Muscle layer of colon (tissue), 2 donors: Measurements from ENCODE around the gene LMF1.

ENCODE experiments used
- H3K27ac ChIP-seq: one replicate; pipeline ENCODE4 v1.7.0; 2013; ENCODE audit warnings: low read depth, mild to moderate bottlenecking, low read length, moderate library complexity
- H3K27me3 ChIP-seq, 2 donors: one replicate each; pipeline ENCODE4 v1.7.0; 2013; ENCODE audit warnings: low read length in 2 of 2, mild to moderate bottlenecking in 2 of 2; ENCODE audit not compliant: insufficient read depth in 2 of 2, control insufficient read depth in 1 of 2
- H3K36me3 ChIP-seq: one replicate; pipeline ENCODE4 v1.7.0; 2013; ENCODE audit warnings: mild to moderate bottlenecking, low read length; ENCODE audit not compliant: insufficient read depth
- H3K4me1 ChIP-seq: one replicate; pipeline ENCODE4 v1.7.0; 2013; ENCODE audit warnings: mild to moderate bottlenecking, low read length; ENCODE audit not compliant: insufficient read depth
- H3K4me3 ChIP-seq, 2 donors: one replicate each; pipeline ENCODE4 v1.7.0; 2013; ENCODE audit warnings: low read length in 2 of 2, low read depth in 1 of 2, mild to moderate bottlenecking in 1 of 2, moderate library complexity in 1 of 2
- H3K9ac ChIP-seq: one replicate; pipeline ENCODE4 v1.7.0; 2013; ENCODE audit warnings: low read length
- H3K9me3 ChIP-seq: one replicate; pipeline ENCODE4 v1.7.0; 2013; ENCODE audit warnings: mild to moderate bottlenecking, low read length
- donor health status: abdominal sarcoma.
- donor health status: Adenocarcinoma of cecum.

Gene LMF1

DNA sequence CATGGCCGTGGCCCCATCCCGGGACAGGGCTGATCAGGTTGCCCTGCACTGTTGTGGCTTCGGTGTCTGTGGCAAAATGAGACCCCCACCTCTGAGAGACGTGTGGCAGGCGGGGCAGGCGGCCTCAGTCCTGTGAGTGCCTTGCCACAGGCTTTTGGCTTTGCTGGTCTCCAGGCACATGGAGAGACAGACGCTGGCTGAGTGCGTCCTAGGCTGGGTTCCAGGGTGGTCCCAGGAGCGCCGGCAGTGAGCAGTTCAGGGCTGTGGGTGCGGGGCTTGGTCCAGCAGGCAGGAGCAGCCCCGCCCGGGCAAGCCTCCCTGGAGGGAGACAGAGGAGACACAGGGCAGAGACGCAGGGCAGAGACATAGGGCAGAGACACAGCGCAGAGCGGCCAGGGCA, 40.0 kb upstream of the LMF1 start:
- H3K4me3 ChIP-seq = no peak overlapping the region
- H3K27ac ChIP-seq = no peak overlapping the region
- H3K4me1 ChIP-seq = no peaks in the 10 kb centered on the region
- H3K36me3 ChIP-seq = no peaks in the 10 kb centered on the region
- H3K27me3 ChIP-seq = peaks cover 0 to 14% of the 10 kb centered on the region in 2 donors
- H3K9ac ChIP-seq = no peak overlapping the region
- no peaks in the 10 kb centered on the region for H3K9me3 ChIP-seq

DNA sequence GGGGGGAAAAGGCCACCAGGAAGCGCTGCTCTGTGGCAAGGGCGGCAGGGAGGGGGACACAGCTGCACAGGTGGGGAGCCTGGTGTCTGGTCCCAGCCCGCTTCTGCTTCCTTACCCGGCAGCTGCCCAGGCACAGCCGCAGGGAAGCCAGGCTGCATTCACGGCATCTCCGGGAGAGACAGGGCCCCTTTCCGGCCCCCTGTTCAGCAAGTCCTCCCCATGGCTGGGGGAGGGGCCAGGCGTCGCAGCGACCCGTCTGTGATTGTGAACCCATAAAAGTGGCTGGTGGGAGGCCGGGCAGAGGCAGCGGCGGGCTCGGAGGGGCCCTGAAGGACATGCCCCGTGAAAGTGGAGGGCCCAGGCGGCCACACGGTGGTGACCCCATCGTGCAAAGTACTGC, 39.5 kb upstream of the LMF1 start:
- Histone ChIP-seq H3K4me3 (no peak overlapping the region), H3K27ac (no peak overlapping the region), H3K36me3 (no peaks in the 10 kb centered on the region)

GRCh38 chr16:1009358-1010150, 38.8 kb upstream of the LMF1 start:
- H3K27ac ChIP-seq = no peak overlapping the region
- no peak overlapping the region for H3K4me3 ChIP-seq
- no peaks in the 10 kb centered on the region for H3K9me3 ChIP-seq
- peaks cover 0 to 14% of the 10 kb centered on the region in 2 donors for H3K27me3 ChIP-seq
- H3K9ac ChIP-seq = no peak overlapping the region
- H3K36me3 ChIP-seq = no peaks in the 10 kb centered on the region
- no peaks in the 10 kb centered on the region for H3K4me1 ChIP-seq

More for the DNA sequence above, 39.5 kb upstream of the LMF1 start:
- Histone ChIP-seq H3K9ac (no peak overlapping the region), H3K4me1 (no peaks in the 10 kb centered on the region), H3K9me3 (no peaks in the 10 kb centered on the region), H3K27me3 (peaks cover 0 to 14% of the 10 kb centered on the region in 2 donors)

DNA sequence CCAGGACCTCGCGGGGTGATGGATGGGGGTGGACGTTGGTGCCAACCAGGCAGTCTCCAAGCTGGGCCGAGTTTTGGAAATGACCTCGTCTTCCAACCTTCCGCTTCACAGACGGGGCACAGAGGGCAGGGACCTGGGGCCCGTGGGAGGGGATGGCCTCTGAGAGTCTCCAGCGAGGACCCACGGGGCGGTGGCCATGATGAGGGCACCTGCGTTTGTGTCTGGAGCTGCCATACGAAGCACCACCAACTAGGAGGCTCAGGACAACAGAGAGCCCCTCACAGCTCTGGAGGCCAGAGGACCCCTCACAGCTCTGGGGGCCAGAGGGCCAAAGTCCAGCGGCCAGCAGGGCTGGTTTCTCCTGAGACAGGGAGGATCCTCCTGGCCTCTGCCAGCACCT, 37.3 kb upstream of the LMF1 start:
- no peaks in the 10 kb centered on the region for H3K36me3 ChIP-seq
- no peaks in the 10 kb centered on the region for H3K4me1 ChIP-seq
- H3K4me3 ChIP-seq = no peak overlapping the region
- peaks cover 0 to 14% of the 10 kb centered on the region in 2 donors for H3K27me3 ChIP-seq
- H3K9me3 ChIP-seq = no peaks in the 10 kb centered on the region
- no peak overlapping the region for H3K27ac ChIP-seq
- H3K9ac ChIP-seq = no peak overlapping the region

- no peaks in the 10 kb centered on the region for H3K9me3 ChIP-seq
- H3K27ac ChIP-seq = no peak overlapping the region
- H3K9ac ChIP-seq = no peak overlapping the region
- no peak overlapping the region for H3K4me3 ChIP-seq
- H3K4me1 ChIP-seq = no peaks in the 10 kb centered on the region
- peaks cover 0 to 14% of the 10 kb centered on the region in 2 donors for H3K27me3 ChIP-seq
- H3K36me3 ChIP-seq = no peaks in the 10 kb centered on the region
These were observed 36.6 kb upstream of the LMF1 start for GRCh38 chr16:1007284-1007850.

- Histone ChIP-seq H3K9me3 (no peaks in the 10 kb centered on the region), H3K27me3 (peaks cover 0 to 18% of the 10 kb centered on the region in 2 donors), H3K27ac (no peak overlapping the region), H3K4me1 (no peaks in the 10 kb centered on the region), H3K36me3 (no peaks in the 10 kb centered on the region), H3K9ac (no peak overlapping the region), H3K4me3 (no peak overlapping the region)
These were observed 36.0 kb upstream of the LMF1 start for GRCh38 chr16:1006781-1007180.

DNA sequence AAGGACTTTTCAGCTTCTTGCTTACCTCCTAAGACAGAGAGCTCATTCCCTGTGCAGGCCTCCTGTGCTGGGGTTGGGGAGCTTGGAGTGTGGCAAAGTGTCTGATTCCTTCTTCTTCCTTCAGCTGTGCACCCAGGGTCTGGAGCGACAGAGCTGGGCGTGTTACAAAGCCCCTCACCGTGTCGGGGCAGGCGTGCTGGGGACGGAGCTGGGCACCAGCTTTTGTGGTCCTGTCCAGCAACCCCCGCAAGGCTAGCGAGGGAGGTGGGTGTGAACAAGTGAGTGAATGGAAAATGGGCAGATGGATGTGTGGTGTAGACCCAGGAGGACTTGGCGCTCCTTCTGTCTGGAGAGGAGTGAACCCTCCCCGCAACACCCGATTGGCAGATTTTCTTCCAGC, 34.5 kb upstream of the LMF1 start:
- Histone ChIP-seq H3K4me3 (no peak overlapping the region), H3K36me3 (no peaks in the 10 kb centered on the region), H3K27ac (no peak overlapping the region), H3K9ac (no peak overlapping the region), H3K4me1 (no peaks in the 10 kb centered on the region), H3K9me3 (no peaks in the 10 kb centered on the region), H3K27me3 (peaks cover 0 to 12% of the 10 kb centered on the region in 2 donors)

DNA sequence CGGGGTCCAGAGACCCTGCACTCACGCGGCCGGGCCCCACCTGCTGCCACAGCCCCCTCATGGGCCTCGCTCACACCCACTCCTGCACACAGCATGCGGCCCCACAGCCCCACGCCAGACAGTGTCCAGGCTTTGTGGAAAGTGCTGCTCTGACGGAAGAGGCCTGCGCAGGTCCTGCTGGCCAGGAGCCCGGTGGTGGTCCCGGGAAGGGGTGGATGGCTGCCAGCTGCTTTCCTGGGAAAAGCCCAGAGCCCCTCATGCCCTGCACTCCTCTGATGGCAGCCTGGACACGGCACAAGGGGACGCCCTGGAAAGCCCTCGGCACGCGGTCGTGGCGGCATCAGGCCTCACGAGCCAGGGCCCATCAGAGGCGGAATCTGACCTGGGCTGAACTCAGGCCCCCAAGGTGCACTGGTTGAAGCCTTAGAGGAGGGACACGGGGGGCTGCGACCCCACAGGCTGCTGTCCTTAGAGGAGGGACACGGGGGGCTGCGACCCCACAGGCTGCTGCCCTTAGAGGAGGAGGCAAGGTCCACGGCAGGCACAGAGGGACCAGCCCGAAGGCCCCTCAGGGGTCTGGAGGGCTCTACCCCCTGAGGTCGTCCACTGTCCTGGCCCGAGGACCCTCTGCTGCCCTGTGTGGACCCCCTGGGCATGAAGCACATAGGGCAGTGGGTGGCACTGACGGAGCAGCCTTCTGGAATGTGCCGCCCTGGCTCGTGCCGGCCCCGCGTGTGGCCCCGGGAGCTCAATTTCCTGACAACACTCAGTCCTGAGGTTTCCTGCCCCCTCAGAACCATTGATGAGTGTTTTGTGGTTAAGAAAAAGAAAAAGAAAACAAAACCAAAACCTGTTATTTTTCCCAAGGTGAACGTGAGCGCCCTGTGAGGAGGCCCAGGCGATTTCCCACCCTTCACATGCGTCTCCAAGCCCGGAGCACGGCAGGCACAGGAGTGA, 32.9 kb upstream of the LMF1 start:
- Histone ChIP-seq H3K9ac (no peak overlapping the region), H3K4me3 (no peak overlapping the region), H3K27me3 (peaks cover 0 to 11% of the 10 kb centered on the region in 2 donors), H3K27ac (no peak overlapping the region), H3K36me3 (no peaks in the 10 kb centered on the region), H3K4me1 (no peaks in the 10 kb centered on the region), H3K9me3 (no peaks in the 10 kb centered on the region)

GRCh38 chr16:1002399-1003166, 31.8 kb upstream of the LMF1 start:
- Histone ChIP-seq H3K4me1 (no peaks in the 10 kb centered on the region), H3K9ac (no peak overlapping the region), H3K27ac (no peak overlapping the region), H3K9me3 (no peaks in the 10 kb centered on the region), H3K36me3 (no peaks in the 10 kb centered on the region), H3K27me3 (peaks cover 0 to 22% of the 10 kb centered on the region in 2 donors), H3K4me3 (no peak overlapping the region)

DNA sequence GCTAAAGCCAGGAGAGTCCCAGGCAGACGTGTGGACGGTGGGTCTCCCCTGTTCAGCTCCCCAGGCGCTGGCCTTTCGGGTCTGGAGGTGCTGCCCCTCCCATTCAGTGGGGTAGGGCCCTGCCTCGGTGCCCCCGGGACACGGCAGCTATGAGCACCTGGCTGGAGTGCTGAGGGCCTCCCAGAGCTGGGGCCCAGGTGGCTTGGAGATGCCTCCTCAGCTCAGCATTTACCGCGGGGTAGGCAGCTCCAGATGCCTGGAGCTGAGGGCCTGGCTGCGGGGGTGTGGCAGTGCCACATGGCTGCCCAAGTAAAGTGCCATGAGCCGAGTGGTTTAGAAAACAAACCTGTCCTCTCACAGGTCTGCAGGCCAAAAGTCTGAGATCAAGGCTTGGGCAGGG, 30.3 kb upstream of the LMF1 start:
- Histone ChIP-seq H3K27me3 (peaks cover 0 to 31% of the 10 kb centered on the region in 2 donors), H3K36me3 (no peaks in the 10 kb centered on the region), H3K4me3 (no peak overlapping the region), H3K4me1 (no peaks in the 10 kb centered on the region), H3K27ac (no peak overlapping the region), H3K9me3 (no peaks in the 10 kb centered on the region), H3K9ac (no peak overlapping the region)

DNA sequence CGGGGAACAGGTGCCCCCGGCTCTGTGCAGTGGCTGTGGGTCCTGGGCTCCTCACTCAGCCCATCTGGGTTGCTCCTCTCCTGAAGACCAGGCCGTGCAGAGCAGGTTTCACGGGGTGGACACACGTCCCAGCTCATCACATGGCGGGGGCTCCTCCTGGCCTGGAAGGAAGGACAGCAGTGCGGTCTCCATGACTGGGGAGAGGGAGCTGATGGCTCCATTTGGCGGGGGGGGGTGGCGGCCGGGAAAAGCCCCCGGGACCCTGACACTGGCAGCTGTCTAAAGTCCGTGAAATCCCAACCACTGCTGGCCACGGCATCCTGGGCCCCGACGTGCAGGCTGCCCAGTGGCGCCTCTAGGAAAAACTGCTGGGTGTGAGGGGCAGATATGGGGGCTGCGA, 29.8 kb upstream of the LMF1 start:
- H3K9ac ChIP-seq = no peak overlapping the region
- no peak overlapping the region for H3K4me3 ChIP-seq
- H3K36me3 ChIP-seq = no peaks in the 10 kb centered on the region
- H3K27me3 ChIP-seq = peaks cover 0 to 31% of the 10 kb centered on the region in 2 donors
- no peaks in the 10 kb centered on the region for H3K4me1 ChIP-seq
- no peaks in the 10 kb centered on the region for H3K9me3 ChIP-seq
- H3K27ac ChIP-seq = no peak overlapping the region
